Kidney (tissue), 14 donors: Measurements from ENCODE around the gene ATP8A2. TPM values are rescaled to one million over a fixed set of nuclear protein-coding genes. Genes with fewer than 3 reads are reported as not detected.

Experiments used
- DNase-seq, 5 donors: peaks; one replicate each; pipeline ENCODE4 v3.0.0-alpha.2; 2013 to 2020
- FAIRE-seq: peaks from 2 replicates; lab custom pipeline; 2012; peaks lifted over from hg19 to GRCh38; lab: Jason Lieb, UNC
- H3K27ac ChIP-seq, 2 donors: one replicate each; pipeline ENCODE4 v1.7.0; 2013; ENCODE audit warnings: low read depth in 2 of 2, low read length in 2 of 2, inconsistent platforms in 1 of 2
- H3K27me3 ChIP-seq: one replicate; pipeline ENCODE4 v1.7.1; 2013; ENCODE audit warnings: low read length, inconsistent platforms; ENCODE audit not compliant: control insufficient read depth, insufficient read depth
- H3K36me3 ChIP-seq, 3 donors: one replicate each; pipeline versions ENCODE4 v1.7.0 to v1.7.1; 2013; ENCODE audit warnings: low read length in 3 of 3, control low read depth in 1 of 3, inconsistent platforms in 1 of 3; ENCODE audit not compliant: insufficient read depth in 3 of 3, control insufficient read depth in 2 of 3
- H3K4me1 ChIP-seq, 3 donors: one replicate each; pipeline versions ENCODE4 v1.7.0 to v1.7.1; 2013; ENCODE audit warnings: low read length in 3 of 3, inconsistent platforms in 1 of 3, low read depth in 1 of 3; ENCODE audit not compliant: control insufficient read depth in 2 of 3, insufficient read depth in 2 of 3
- H3K4me3 ChIP-seq, 3 donors: one replicate each; pipeline versions ENCODE4 v1.7.0 to v1.8.1; 2013; ENCODE audit warnings: low read length in 3 of 3, control low read depth in 1 of 3, inconsistent platforms in 1 of 3
- H3K9ac ChIP-seq, 3 donors: one replicate each; pipeline versions ENCODE4 v1.7.0 to v1.7.1; 2013; ENCODE audit warnings: low read length in 3 of 3, control low read depth in 1 of 3, inconsistent platforms in 1 of 3
- H3K9me3 ChIP-seq, 3 donors: one replicate each; pipeline versions ENCODE4 v1.7.0 to v1.7.1; 2013; ENCODE audit warnings: low read length in 3 of 3, control low read depth in 1 of 3, inconsistent platforms in 1 of 3; ENCODE audit not compliant: control insufficient read depth in 2 of 3, insufficient read depth in 1 of 3
- CTCF ChIP-seq: IDR thresholded peaks from 3 replicates; pipeline ENCODE4 v1.5.1; 2012; ENCODE audit warnings: mild to moderate bottlenecking, moderate library complexity, borderline replicate concordance; ENCODE audit not compliant: insufficient read depth; ENCODE audit errors: extremely low read depth
- intact Hi-C: fragments of 100-400 bp; cut with DNase I; formaldehyde crosslinking; loops from one replicate; pipeline ENCODE4 v1.11.1; 2022
- polyA plus RNA-seq: library from polyadenylated mRNA; stranded (reverse); fragments of 350-450 nt; fragmentation: Illumina TruSeq; extraction: RNeasy Lipid Tissue Mini Kit (QIAGEN cat#74804); gene quantifications from one replicate; pipeline ENCODE4 v1.2.3, GENCODE V29; 2014; ENCODE audit warnings: low read depth, low replicate concordance; ENCODE audit not compliant: insufficient read depth
- total RNA-seq: library from RNA; stranded (reverse); fragmentation: NEBNext Ultra II Directional; extraction: Animal tissue kit (Norgen Biotek cat#: 25700); gene quantifications from one replicate; pipeline ENCODE4 v1.2.1, GENCODE V29; 2021
- donor health status: control.
- donor health status: control.
- donor health status: control.
- donor health status: control.
- donor health status: control.
- donor health status: DM: yes; HTN: yes; CAD: no.
- donor health status: Normal renal cell carcinoma (clear cell type).

ATP8A2 gene
- total and polyA plus RNA-seq, 2 donors from 2014 or later, result 0.50 to 0.73 TPM

- H3K9ac ChIP-seq, result no peak overlapping the region
- no peak for TF ChIP-seq CTCF
- FAIRE-seq (no peak), DNase-seq (no peak)
- no peak overlapping the region for H3K27ac ChIP-seq
- no peaks in the 10 kb centered on the region for H3K9me3 ChIP-seq
- intact Hi-C loops, result no loop called here
- H3K36me3 ChIP-seq, result no peaks in the 10 kb centered on the region
- H3K4me3 ChIP-seq, result no peak overlapping the region
- H3K4me1 ChIP-seq, result no peaks in the 10 kb centered on the region
- no peaks in the 10 kb centered on the region for H3K27me3 ChIP-seq
Observed at GRCh38 chr13:25708268-25708667, 336.5 kb downstream of the ATP8A2 start.

GRCh38 chr13:25709088-25709487 lies 337.3 kb downstream of the ATP8A2 start:
- TF ChIP-seq CTCF, result no peak
- no peak overlapping the region for H3K4me3 ChIP-seq
- DNase-seq (no peak), FAIRE-seq (no peak)
- H3K9ac ChIP-seq, result no peak overlapping the region
- no peaks in the 10 kb centered on the region for H3K27me3 ChIP-seq
- no peak overlapping the region for H3K27ac ChIP-seq
- intact Hi-C loops, result no loop called here
- H3K36me3 ChIP-seq, result no peaks in the 10 kb centered on the region
- no peaks in the 10 kb centered on the region for H3K9me3 ChIP-seq
- H3K4me1 ChIP-seq, result no peaks in the 10 kb centered on the region

DNA sequence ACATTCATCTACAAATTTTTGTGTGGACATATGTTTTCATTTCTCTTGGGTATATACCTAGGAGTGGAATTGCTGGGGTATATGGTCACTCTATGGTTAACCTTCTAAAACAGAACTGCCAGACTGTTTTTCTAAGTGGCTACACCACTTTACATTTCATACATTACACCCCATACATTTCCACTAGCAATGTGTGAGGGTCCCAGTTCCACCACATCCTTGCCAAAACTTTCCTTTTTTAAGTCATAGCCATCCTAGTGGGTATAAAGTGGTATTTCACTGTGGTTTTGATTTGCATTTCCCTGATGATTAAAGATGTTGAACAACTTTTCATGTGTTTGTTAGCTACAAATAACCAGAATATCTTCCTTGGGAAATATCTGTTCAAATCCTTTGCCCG lies 344.0 kb downstream of the ATP8A2 start:
- H3K9me3 ChIP-seq, result no peaks in the 10 kb centered on the region
- FAIRE-seq (no peak), DNase-seq (no peak)
- no peaks in the 10 kb centered on the region for H3K27me3 ChIP-seq
- no peak overlapping the region for H3K9ac ChIP-seq
- no peaks in the 10 kb centered on the region for H3K36me3 ChIP-seq
- intact Hi-C loops, result no loop called here
- no peak for TF ChIP-seq CTCF
- no peaks in the 10 kb centered on the region for H3K4me1 ChIP-seq
- H3K27ac ChIP-seq, result no peak overlapping the region
- H3K4me3 ChIP-seq, result no peak overlapping the region

- intact Hi-C loops, result no loop called here
- peaks cover 0 to 5% (median 0%) of the 10 kb centered on the region in 3 donors for H3K9me3 ChIP-seq
- H3K36me3 ChIP-seq, result no peaks in the 10 kb centered on the region
- H3K27me3 ChIP-seq, result no peaks in the 10 kb centered on the region
- H3K4me1 ChIP-seq, result no peaks in the 10 kb centered on the region
- H3K4me3 ChIP-seq, result no peak overlapping the region
- no peak overlapping the region for H3K9ac ChIP-seq
- DNase-seq, result no peak
- no peak for FAIRE-seq
- no peak for TF ChIP-seq CTCF
- H3K27ac ChIP-seq, result no peak overlapping the region
Observed at GRCh38 chr13:25717666-25718197, 346.0 kb downstream of the ATP8A2 start.
